NOMO-1 treated with DMSO at 0.1 percent for 48 hours (cell line): ENCODE results near the gene NDUFC2.
"Not testable (repeated sequence)": the region's sequence is repeated elsewhere in the genome, so short reads cannot be mapped to it uniquely, and the experiment has no call there.

Experiments
- DNase-seq: peaks from one replicate; lab custom pipeline; 2025; ENCODE audit not compliant: unreplicated experiment; lab: John Stamatoyannopoulos, UW

NDUFC2 gene

GRCh38 chr11:78080084-78080817, 589 bp upstream of the NDUFC2 start:
- no peak for DNase-seq

GRCh38 chr11:78078218-78079167, 1.2 kb downstream of the NDUFC2 start:
- DNase-seq: no peak

- not testable (repeated sequence) for DNase-seq
Measured at GRCh38 chr11:78077592-78077991, 2.1 kb downstream of the NDUFC2 start.

GRCh38 chr11:78076733-78077403, 2.8 kb downstream of the NDUFC2 start:
- DNase-seq: no peak

GRCh38 chr11:78074756-78075155, 4.9 kb downstream of the NDUFC2 start:
- no peak for DNase-seq

- DNase-seq: no peak
Measured at GRCh38 chr11:78072455-78072854, 7.2 kb downstream of the NDUFC2 start.

- no peak for DNase-seq
Measured at GRCh38 chr11:78071717-78072116, 7.9 kb downstream of the NDUFC2 start.

GRCh38 chr11:78070621-78071020, 9.0 kb downstream of the NDUFC2 start:
- DNase-seq: no peak

GRCh38 chr11:78069465-78069864, 10.2 kb downstream of the NDUFC2 start:
- no peak for DNase-seq

- DNase-seq: no peak
Measured at GRCh38 chr11:78067704-78068103, 12.0 kb downstream of the NDUFC2 start.

- DNase-seq: no peak
Measured at GRCh38 chr11:78066471-78066870, 13.2 kb downstream of the NDUFC2 start.

GRCh38 chr11:78065203-78065602, 14.5 kb downstream of the NDUFC2 start:
- no peak for DNase-seq

GRCh38 chr11:78063440-78064181, 16.1 kb downstream of the NDUFC2 start, which contains the start of gene THRSP:
THRSP (plus strand) TSS chr11:78063861; CDS start chr11:78063882, 21 bp downstream.
- no peak for DNase-seq

- DNase-seq: no peak
Measured at GRCh38 chr11:78062671-78063070, 17.0 kb downstream of the NDUFC2 start.

- DNase-seq: no peak
Measured at GRCh38 chr11:78061921-78062311, 17.7 kb downstream of the NDUFC2 start.

GRCh38 chr11:78061088-78061920, 18.4 kb downstream of the NDUFC2 start:
- no peak for DNase-seq

GRCh38 chr11:78060533-78060932, 19.1 kb downstream of the NDUFC2 start:
- no peak for DNase-seq

- DNase-seq: not testable (repeated sequence)
Measured at GRCh38 chr11:78059749-78060328, 19.8 kb downstream of the NDUFC2 start.

GRCh38 chr11:78057462-78058055, 22.1 kb downstream of the NDUFC2 start:
- DNase-seq: no peak
